LNCAP (cell line): ENCODE measurements around the gene EEFSEC.

Experiments
- TF ChIP-seq, protein P1 (sequence below): fragments of 450-650 bp; IDR thresholded peaks from 2 replicates; pipeline ENCODE4 v1.5.1; 2017; ENCODE audit warnings: mild to moderate bottlenecking

Gene EEFSEC

DNA sequence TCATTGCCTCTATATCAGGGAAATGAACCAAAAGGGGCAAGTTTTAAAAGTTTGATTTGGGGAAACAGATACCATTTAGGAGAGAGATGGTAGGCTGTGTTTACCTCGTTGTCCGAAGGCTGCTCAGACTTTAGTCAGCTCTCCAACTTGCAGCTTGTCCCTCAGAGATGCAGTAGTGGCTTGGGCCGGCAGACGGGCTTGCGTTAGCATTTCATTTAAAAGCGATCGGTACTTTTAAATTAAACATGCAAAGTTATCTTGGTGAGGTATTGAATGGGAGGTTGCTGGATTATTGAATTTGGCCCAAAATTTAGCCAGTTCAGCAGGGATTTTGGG lies 26.2 kb downstream of the EEFSEC start:
- TF ChIP-seq, protein P1, sequence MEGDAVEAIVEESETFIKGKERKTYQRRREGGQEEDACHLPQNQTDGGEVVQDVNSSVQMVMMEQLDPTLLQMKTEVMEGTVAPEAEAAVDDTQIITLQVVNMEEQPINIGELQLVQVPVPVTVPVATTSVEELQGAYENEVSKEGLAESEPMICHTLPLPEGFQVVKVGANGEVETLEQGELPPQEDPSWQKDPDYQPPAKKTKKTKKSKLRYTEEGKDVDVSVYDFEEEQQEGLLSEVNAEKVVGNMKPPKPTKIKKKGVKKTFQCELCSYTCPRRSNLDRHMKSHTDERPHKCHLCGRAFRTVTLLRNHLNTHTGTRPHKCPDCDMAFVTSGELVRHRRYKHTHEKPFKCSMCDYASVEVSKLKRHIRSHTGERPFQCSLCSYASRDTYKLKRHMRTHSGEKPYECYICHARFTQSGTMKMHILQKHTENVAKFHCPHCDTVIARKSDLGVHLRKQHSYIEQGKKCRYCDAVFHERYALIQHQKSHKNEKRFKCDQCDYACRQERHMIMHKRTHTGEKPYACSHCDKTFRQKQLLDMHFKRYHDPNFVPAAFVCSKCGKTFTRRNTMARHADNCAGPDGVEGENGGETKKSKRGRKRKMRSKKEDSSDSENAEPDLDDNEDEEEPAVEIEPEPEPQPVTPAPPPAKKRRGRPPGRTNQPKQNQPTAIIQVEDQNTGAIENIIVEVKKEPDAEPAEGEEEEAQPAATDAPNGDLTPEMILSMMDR, result no peak

- TF ChIP-seq, protein P1, result no peak
Observed at GRCh38 chr3:128180436-128180835, 27.2 kb downstream of the EEFSEC start.

- TF ChIP-seq, protein P1, result no peak
Observed at GRCh38 chr3:128180913-128181312, 27.6 kb downstream of the EEFSEC start.

DNA sequence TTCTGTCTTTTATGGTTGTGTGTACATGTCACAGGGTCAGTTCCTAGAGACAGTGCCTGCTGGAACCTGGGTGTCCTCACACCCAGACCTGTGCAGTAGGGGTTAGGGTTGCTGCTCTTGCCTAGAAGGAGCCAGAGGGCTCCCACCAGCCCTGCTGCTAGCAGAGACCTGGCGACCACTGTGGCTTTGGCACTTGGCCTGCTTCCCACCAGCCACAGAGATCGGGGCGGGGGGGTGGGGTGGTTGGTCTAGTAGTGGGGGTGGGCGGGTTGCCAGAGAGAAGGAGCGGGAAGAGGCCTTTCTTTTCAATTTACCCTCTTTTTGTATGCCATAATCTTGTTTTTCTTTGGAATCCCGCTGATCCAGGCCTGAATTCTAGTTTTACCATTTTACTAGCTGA lies 29.4 kb downstream of the EEFSEC start:
- TF ChIP-seq, protein P1, result no peak

DNA sequence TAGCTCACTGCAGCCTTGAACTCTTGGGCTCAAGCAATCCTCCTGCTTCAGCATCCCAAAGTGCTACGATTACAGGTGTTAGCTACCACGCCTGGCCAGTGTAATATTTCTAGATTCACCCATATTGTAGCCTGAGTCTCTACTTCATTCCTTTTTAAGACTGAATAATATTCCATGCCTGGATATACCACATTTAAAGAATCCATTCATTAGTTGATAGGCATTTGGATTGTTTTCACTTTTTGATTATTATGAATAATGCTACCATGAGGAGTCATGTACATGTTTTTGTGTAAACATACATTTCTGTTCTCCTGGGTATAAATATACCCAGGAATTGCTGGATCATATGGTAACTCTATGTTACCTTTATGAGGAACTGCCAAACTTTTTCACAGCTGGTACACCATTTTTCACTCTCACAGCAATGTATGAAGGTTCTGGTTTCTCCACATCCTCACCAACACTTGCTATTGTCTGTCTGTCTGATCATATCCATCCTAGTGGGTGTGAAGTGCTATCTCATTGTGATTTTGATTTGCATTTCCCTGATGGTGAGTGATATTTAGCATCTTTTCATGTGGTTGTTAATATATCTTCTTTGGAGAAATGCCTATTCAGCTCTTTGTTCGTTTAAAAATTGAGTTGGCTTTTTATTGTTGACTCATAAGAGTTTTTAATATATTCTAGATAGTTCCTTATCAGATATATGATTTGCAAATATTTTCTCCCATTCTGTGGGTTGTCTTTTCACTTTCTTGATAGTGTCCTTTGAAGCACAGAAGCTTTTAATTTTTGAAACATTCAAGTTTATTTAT lies 32.6 kb downstream of the EEFSEC start:
- TF ChIP-seq, protein P1, result no peak

GRCh38 chr3:128187495-128187894 lies 34.2 kb downstream of the EEFSEC start:
- TF ChIP-seq, protein P1, result no peak

- TF ChIP-seq, protein P1, result no peak
Observed at GRCh38 chr3:128188326-128188725, 35.0 kb downstream of the EEFSEC start.

- TF ChIP-seq, protein P1, result no peak
Observed at GRCh38 chr3:128188956-128189355, 35.7 kb downstream of the EEFSEC start.
